IMR-90 (cell line): ENCODE measurements around the gene TRIM26. TPM values are rescaled to one million over a fixed set of nuclear protein-coding genes. Genes with fewer than 3 reads are reported as not detected.

ENCODE experiments used
- ATAC-seq: fragments of 200-7000 bp; cut with Tn5 transposase; 2 replicates; pipeline ENCODE4 v1.9.1; 2020; ENCODE audit warnings: low read depth, mild to moderate bottlenecking, moderate library complexity
- BruUV-seq: library from RNA; stranded (reverse); fragments of 400-500 nt; replicated peaks from 2 replicates; lab custom pipeline; 2021; lab: Mats Ljungman, UMichigan
- CTCF ChIA-PET: fragments of 300-600 bp; formaldehyde crosslinking; extraction: SDS; loops from one replicate; lab custom pipeline; 2021; ENCODE audit warnings: antibody characterized with exemption; lab: Yijun Ruan, JAX
- POLR2A ChIA-PET: fragments of 300-600 bp; sonication (Branson Sonifier 250); formaldehyde crosslinking; loops from one replicate; lab custom pipeline; 2022; ENCODE audit warnings: antibody characterized with exemption; ENCODE audit not compliant: unreplicated experiment; lab: Charles Lee
- DNase-seq: peaks from one replicate; pipeline ENCODE4 v3.0.0; 2013
- H2AFZ ChIP-seq: replicated peaks from 2 replicates; pipeline ENCODE3; 2013; ENCODE audit warnings: low read length, mild to moderate bottlenecking; ENCODE audit not compliant: poor library complexity
- H2AK5ac ChIP-seq: 2 replicates; pipeline ENCODE4 v1.6.1; 2013; ENCODE audit warnings: low read depth, low read length, inconsistent platforms
- H2AK9ac ChIP-seq: replicated peaks from 2 replicates; pipeline ENCODE3; 2013; ENCODE audit warnings: mild to moderate bottlenecking, low read depth, low read length, moderate library complexity; ENCODE audit not compliant: poor library complexity
- H2BK120ac ChIP-seq: 2 replicates; pipeline ENCODE4 v1.6.1; 2013; ENCODE audit warnings: low read depth, low read length, inconsistent platforms
- H2BK15ac ChIP-seq: 3 replicates; pipeline ENCODE4 v1.6.1; 2013; ENCODE audit warnings: low read depth, low read length, inconsistent platforms
- H2BK20ac ChIP-seq: 2 replicates; pipeline ENCODE4 v1.6.1; 2013; ENCODE audit warnings: low read depth, mild to moderate bottlenecking, inconsistent platforms, low read length, moderate library complexity
- H2BK5ac ChIP-seq: 2 replicates; pipeline ENCODE4 v1.6.1; 2013; ENCODE audit warnings: mild to moderate bottlenecking, low read depth, low read length, inconsistent platforms; ENCODE audit not compliant: poor library complexity, severe bottlenecking
- H3K14ac ChIP-seq: replicated peaks from 2 replicates; pipeline ENCODE4 v1.6.1; 2013; ENCODE audit warnings: low read depth, low read length, inconsistent platforms
- H3K18ac ChIP-seq: 2 replicates; pipeline ENCODE4 v1.6.1; 2013; ENCODE audit warnings: low read depth, low read length, control low read depth
- H3K23ac ChIP-seq: 2 replicates; pipeline ENCODE4 v1.6.1; 2013; ENCODE audit warnings: low read depth, low read length, inconsistent platforms
- H3K27ac ChIP-seq: 2 replicates; pipeline ENCODE4 v1.5.1; 2013; ENCODE audit warnings: mild to moderate bottlenecking, control low read depth, low read length; ENCODE audit not compliant: insufficient read depth
- H3K27me3 ChIP-seq: 2 replicates; pipeline ENCODE4 v1.6.1; 2013; ENCODE audit warnings: low read length; ENCODE audit not compliant: control insufficient read depth, insufficient read depth
- H3K36me3 ChIP-seq: 2 replicates; pipeline ENCODE4 v1.6.1; 2013; ENCODE audit warnings: low read length, mixed read lengths; ENCODE audit not compliant: control insufficient read depth, insufficient read depth
- H3K4ac ChIP-seq: 2 replicates; pipeline ENCODE4 v1.6.1; 2013; ENCODE audit warnings: low read depth, low read length, inconsistent platforms
- H3K4me1 ChIP-seq: 2 replicates; pipeline ENCODE4 v1.6.1; 2013; ENCODE audit warnings: low read length, mixed read lengths; ENCODE audit not compliant: control insufficient read depth, insufficient read depth
- H3K4me2 ChIP-seq: 2 replicates; pipeline ENCODE4 v1.6.1; 2013; ENCODE audit warnings: low read depth, mild to moderate bottlenecking, control low read depth, low read length, moderate library complexity
- H3K4me3 ChIP-seq: 2 replicates; pipeline ENCODE4 v1.5.1; 2013; ENCODE audit warnings: low read depth, mild to moderate bottlenecking, control low read depth, low read length, moderate library complexity; ENCODE audit not compliant: insufficient read depth
- H3K56ac ChIP-seq: 2 replicates; pipeline ENCODE4 v1.6.1; 2013; ENCODE audit warnings: low read length, inconsistent platforms; ENCODE audit not compliant: insufficient read depth; ENCODE audit errors: extremely low read depth
- H3K79me1 ChIP-seq, 2 experiments: 2 replicates each; pipeline ENCODE4 v1.6.1; 2013; ENCODE audit warnings: low read length in 2 of 2, inconsistent platforms in 1 of 2, low read depth in 1 of 2
- H3K9ac ChIP-seq: 2 replicates; pipeline ENCODE4 v1.6.1; 2013; ENCODE audit warnings: low read depth, low read length, control low read depth
- H3K9me1 ChIP-seq: 2 replicates; pipeline ENCODE4 v1.6.1; 2013; ENCODE audit warnings: low read length, inconsistent platforms; ENCODE audit not compliant: insufficient read depth
- H3K9me3 ChIP-seq: 2 replicates; pipeline ENCODE4 v1.6.1; 2013; ENCODE audit warnings: low read length; ENCODE audit not compliant: control insufficient read depth, insufficient read depth
- H4K20me1 ChIP-seq: 2 replicates; pipeline ENCODE4 v1.6.1; 2013; ENCODE audit warnings: low read length, inconsistent platforms; ENCODE audit not compliant: insufficient read depth
- H4K5ac ChIP-seq: 2 replicates; pipeline ENCODE4 v1.6.1; 2013; ENCODE audit warnings: mild to moderate bottlenecking, low read depth, low read length, control low read depth
- H4K8ac ChIP-seq, 2 experiments: 2 replicates each; pipeline ENCODE4 v1.6.1; 2013; ENCODE audit warnings: low read depth in 2 of 2, low read length in 2 of 2, control low read depth in 1 of 2, inconsistent platforms in 1 of 2
- H4K91ac ChIP-seq: 2 replicates; pipeline ENCODE4 v1.6.1; 2013; ENCODE audit warnings: low read depth, low read length, inconsistent platforms; ENCODE audit not compliant: insufficient read depth
- MXI1 ChIP-seq: IDR thresholded peaks from 2 replicates; pipeline ENCODE4 v1.6.1; 2012; ENCODE audit warnings: low read depth, mild to moderate bottlenecking, low read length, moderate library complexity, borderline replicate concordance
- POLR2A ChIP-seq: IDR thresholded peaks from 2 replicates; pipeline ENCODE4 v1.6.1; 2012; ENCODE audit warnings: mild to moderate bottlenecking, low read depth, low read length
- WGBS, 2 experiments: methylation state at CpG; one replicate each; pipeline versions ENCODE4 v1.1.5 to v1.1.7; 2013; ENCODE audit warnings: missing lambda C conversion rate in 2 of 2; ENCODE audit not compliant: insufficient read length in 1 of 2; ENCODE audit errors: extremely low coverage in 2 of 2; 5-methylcytosine and 5-hydroxymethylcytosine counted together
- dilution Hi-C: fragments of 300-500 bp; cut with HindIII; formaldehyde crosslinking; loops from one replicate; pipeline ENCODE4 v1.14.3; 2018; ENCODE audit warnings: low sequenced_read_pairs; ENCODE audit not compliant: unreplicated experiment
- in situ Hi-C: fragments of 300-500 bp; cut with MboI; formaldehyde crosslinking; loops from 3 replicates; pipeline ENCODE4 v1.14.3; 2019; ENCODE audit warnings: low sequenced_read_pairs, inconsistent platforms, mixed read lengths
- intact Hi-C: fragments of 100-400 bp; cut with micrococcal nuclease; formaldehyde crosslinking; loops from 2 replicates; pipeline ENCODE4 v1.10.0; 2022
- polyA plus RNA-seq, 3 experiments: library from polyadenylated mRNA; depleted of rRNA; stranded (reverse); fragments of >200 nt; gene quantifications; 2 replicates each; pipeline ENCODE4 v1.2.3, GENCODE V29; 2012; ENCODE audit warnings: low replicate concordance in 1 of 3
- total RNA-seq: library from RNA; depleted of rRNA; stranded (reverse); fragments of >200 nt; gene quantifications from 2 replicates; pipeline ENCODE4 v1.2.3, GENCODE V29; 2012

Gene TRIM26
- total and polyA plus RNA-seq, 2 of the 4 experiments (the other 2 are of a cell fraction): 22.6 to 23.8 TPM

GRCh38 chr6:30260036-30260504, 46.9 kb upstream of the TRIM26 start:
- H3K36me3 ChIP-seq: peaks cover 5% of the 10 kb centered on the region; the same call in 1 of the 2 replicates
- H3K56ac ChIP-seq: no peak overlapping the region
- H3K4me2 ChIP-seq: peak overlapping the region; percentile 92
- H2BK5ac ChIP-seq: no peak overlapping the region
- H4K91ac ChIP-seq: no peak overlapping the region
- peaks cover 2% of the 10 kb centered on the region for H3K27me3 ChIP-seq
- no peak overlapping the region; the same call in 1 of the 2 replicates for H2AK5ac ChIP-seq
- ATAC-seq: peak; percentile 5; the same call in 1 of the 2 replicates
- H3K4me1 ChIP-seq: peaks cover 12% of the 10 kb centered on the region
- H3K23ac ChIP-seq: no peak overlapping the region
- POLR2A ChIA-PET: no interaction called here
- no peak overlapping the region for H3K14ac ChIP-seq
- H4K5ac ChIP-seq: no peak overlapping the region
- H3K9me3 ChIP-seq: no peaks in the 10 kb centered on the region
- no peak overlapping the region for H2BK20ac ChIP-seq
- peak overlapping the region; percentile 56 for H3K9ac ChIP-seq
- DNase-seq: no peak
- no peak for TF ChIP-seq MXI1
- peak; percentile 3; the same call in 1 of the 2 replicates for TF ChIP-seq POLR2A
- BruUV-seq: no TSS peak
- H2BK15ac ChIP-seq: no peak overlapping the region
- peaks cover 12% of the 10 kb centered on the region for H3K9me1 ChIP-seq
- H3K27ac ChIP-seq: peak overlapping the region; percentile 54; the same call in 1 of the 2 replicates
- 14% methylated on average over 29 of the region's 40 CpGs; no CpG with 5 or more reads in 1 of the 2 experiments for WGBS, 2 experiments
- CTCF ChIA-PET: no interaction called here
- peak overlapping the region; percentile 86 for H3K4me3 ChIP-seq
- H2AK9ac ChIP-seq: peak overlapping the region; percentile 79
- H2AFZ ChIP-seq: peak overlapping the region; percentile 98
- H4K8ac ChIP-seq: peak overlapping the region in 1 of 2 experiments; percentile 30; a peak in 1 of 4 replicates
- H3K18ac ChIP-seq: no peak overlapping the region
- H3K79me1 ChIP-seq: peaks cover 12 to 18% of the 10 kb centered on the region in 2 experiments
- in situ Hi-C loops (no loop called here), dilution Hi-C loops (no loop called here), intact Hi-C loops (no loop called here)
- H3K4ac ChIP-seq: peak overlapping the region; percentile 56
- no peaks in the 10 kb centered on the region; the same call in 1 of the 2 replicates for H4K20me1 ChIP-seq
- no peak overlapping the region for H2BK120ac ChIP-seq
